Vein endothelial cell (primary cell): ENCODE data around the gene OR2M2. TPM values are rescaled to one million over a fixed set of nuclear protein-coding genes. Genes with fewer than 3 reads are reported as not detected.

Experiments used
- total RNA-seq: library from RNA; depleted of rRNA; stranded (reverse); fragments of >200 nt; gene quantifications from 2 replicates; pipeline ENCODE4 v1.2.3, GENCODE V29; 2012

The OR2M2 gene, protein sequence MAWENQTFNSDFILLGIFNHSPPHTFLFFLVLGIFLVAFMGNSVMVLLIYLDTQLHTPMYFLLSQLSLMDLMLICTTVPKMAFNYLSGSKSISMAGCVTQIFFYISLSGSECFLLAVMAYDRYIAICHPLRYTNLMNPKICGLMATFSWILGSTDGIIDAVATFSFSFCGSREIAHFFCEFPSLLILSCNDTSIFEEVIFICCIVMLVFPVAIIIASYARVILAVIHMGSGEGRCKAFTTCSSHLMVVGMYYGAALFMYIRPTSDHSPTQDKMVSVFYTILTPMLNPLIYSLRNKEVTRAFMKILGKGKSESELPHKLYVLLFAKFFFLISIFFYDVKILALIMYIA
- not detected in 2 replicates for total RNA-seq

DNA sequence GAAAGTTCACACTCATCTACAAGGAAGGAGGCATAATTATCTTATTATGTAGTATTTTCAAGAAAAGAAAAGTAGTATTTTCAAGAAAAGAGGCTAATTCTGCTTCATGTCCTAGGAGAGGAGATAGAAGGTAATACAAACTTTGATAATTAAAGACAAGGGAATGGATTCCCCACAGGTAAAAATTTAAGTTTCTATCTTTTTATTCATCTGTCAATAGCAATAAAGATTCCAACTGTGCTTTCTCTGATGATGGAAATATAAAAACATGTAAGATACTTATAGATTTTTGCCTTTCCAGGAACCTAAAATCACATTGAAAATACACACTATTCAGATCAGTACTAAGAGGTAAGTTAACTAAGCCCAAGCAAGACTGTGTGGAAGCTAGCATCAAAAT, at the start of gene OR2M2:
OR2M2 (plus strand) TSS at position 301 of the 400 bp plus-strand sequence. CDS start 5,165 bp downstream, outside the sequence.

DNA sequence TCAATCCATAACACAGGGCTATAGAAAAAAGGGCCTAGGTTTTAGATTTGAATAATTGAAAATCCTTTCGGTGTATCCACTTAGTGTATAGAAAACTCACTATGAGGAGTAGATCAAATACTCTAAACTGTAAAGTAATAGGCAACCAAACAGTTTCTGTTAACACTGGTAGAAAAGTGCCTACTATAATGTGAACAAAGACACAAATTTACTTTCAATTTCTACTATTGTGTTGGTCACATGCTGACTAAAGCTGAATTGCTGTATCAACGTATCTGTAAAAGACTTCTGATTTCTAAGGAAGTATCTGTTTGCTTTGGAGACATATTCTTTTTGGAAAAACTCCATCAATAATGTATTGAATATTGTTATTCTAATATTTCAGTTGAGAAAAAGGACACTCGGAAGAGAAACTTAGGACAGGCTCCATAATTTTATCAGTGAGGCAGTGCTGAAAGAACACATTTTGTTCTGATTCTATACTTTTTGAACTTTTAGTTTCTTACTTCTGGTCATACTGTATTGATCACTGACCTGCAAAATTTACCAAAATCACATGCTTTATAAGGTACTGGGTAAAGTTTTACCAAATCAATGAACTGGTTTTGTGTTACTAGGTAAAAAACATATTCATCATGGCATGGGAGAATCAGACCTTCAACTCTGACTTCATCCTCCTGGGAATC, 30.0 kb upstream of the OR2M2 start, which contains the start of gene OR2M5:
OR2M5 (plus strand) TSS at position 636 of the 686 bp plus-strand sequence; CDS start at position 636, 0 bp downstream.

DNA sequence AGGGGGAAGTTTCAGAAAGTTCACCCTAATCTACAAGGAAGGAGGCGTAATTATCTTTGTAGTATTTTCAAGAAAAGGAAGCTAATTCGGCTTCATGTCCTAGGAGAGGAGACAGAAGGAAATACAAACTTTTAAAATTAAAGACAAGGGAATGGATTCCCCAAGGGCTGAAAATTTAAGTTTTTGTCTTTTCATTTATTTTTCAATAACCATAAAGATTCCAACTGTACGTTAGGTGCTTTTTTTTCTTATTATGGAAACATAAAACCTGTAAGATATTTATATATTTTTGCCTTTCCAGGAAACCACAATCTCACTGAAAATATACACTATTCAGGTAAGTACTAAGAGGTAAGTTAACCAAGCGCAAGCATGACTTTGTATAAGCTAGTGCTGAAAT, 22.3 kb downstream of the OR2M2 start, which contains the start of gene OR2M3:
OR2M3 (plus strand) TSS at position 301 of the 400 bp plus-strand sequence. CDS start 5,803 bp downstream, outside the sequence.

Other genes starting within 250 kb of the OR2M2 start
- not detected in 2 replicates for gene OR2AJ1, start 249.9 kb upstream of the OR2M2 start, total RNA-seq
- gene OR2L8, start 226.0 kb upstream of the OR2M2 start, total RNA-seq: not detected in 2 replicates
- gene OR2AK2, start 209.6 kb upstream of the OR2M2 start, total RNA-seq: 0.19 TPM in 1 of 2 replicates, not detected in the other
- gene OR2L5, start 161.2 kb upstream of the OR2M2 start, total RNA-seq: not detected in 2 replicates
- under 0.01 TPM in 1 of 2 replicates, not detected in the other for gene OR2L2, start 144.8 kb upstream of the OR2M2 start, total RNA-seq
- gene OR2L3, start 128.0 kb upstream of the OR2M2 start, total RNA-seq: not detected in 2 replicates
- not detected in 2 replicates for gene OR2L13, start 79.6 kb upstream of the OR2M2 start, total RNA-seq
- not detected in 2 replicates for gene OR2M5, start 29.7 kb upstream of the OR2M2 start, total RNA-seq
- gene OR2M3, start 22.4 kb downstream of the OR2M2 start, total RNA-seq: not detected in 2 replicates
- gene OR2M4, start 56.6 kb downstream of the OR2M2 start, total RNA-seq: not detected in 2 replicates
- gene OR2T33, start 103.2 kb downstream of the OR2M2 start, total RNA-seq: not detected in 2 replicates
- gene OR2T12, start 128.6 kb downstream of the OR2M2 start, total RNA-seq: not detected in 2 replicates
- gene OR2M7, start 149.7 kb downstream of the OR2M2 start, total RNA-seq: not detected in 2 replicates
- not detected in 2 replicates for gene OR14C36, start 174.0 kb downstream of the OR2M2 start, total RNA-seq
- gene OR2T4, start 186.8 kb downstream of the OR2M2 start, total RNA-seq: not detected in 2 replicates
- gene OR2T6, start 200.9 kb downstream of the OR2M2 start, total RNA-seq: not detected in 2 replicates
- gene OR2T1, start 228.2 kb downstream of the OR2M2 start, total RNA-seq: not detected in 2 replicates